HK-2 (cell line): Measurements from ENCODE around the gene CARMIL1.
A peak's percentile ranks its signal among the peaks of the same experiment; 100 is the strongest.

Experiments
- DNase-seq: peaks from one replicate; pipeline ENCODE4 v3.0.0-alpha.2; 2018; ENCODE audit not compliant: unreplicated experiment

CARMIL1 gene

DNA sequence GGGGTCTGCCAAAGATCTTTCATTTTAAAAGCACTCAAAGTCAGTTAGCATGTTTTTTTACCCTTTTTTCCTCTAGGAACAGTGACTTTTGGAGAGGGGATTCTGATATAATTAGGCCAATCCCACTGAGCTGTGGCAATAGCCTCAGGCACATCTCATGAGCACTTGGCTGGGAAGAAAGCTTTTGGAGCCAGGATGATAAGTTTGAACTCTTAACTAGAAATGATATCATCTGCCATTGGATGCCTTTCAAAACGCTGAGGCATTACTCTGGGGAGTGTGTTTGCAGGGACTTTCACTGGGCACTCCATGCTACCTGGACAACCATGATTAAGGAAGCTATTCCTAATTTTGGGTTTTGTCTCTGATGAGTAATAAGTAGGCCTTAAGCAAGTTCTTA, 376.5 kb downstream of the CARMIL1 start:
- no peak for DNase-seq

DNA sequence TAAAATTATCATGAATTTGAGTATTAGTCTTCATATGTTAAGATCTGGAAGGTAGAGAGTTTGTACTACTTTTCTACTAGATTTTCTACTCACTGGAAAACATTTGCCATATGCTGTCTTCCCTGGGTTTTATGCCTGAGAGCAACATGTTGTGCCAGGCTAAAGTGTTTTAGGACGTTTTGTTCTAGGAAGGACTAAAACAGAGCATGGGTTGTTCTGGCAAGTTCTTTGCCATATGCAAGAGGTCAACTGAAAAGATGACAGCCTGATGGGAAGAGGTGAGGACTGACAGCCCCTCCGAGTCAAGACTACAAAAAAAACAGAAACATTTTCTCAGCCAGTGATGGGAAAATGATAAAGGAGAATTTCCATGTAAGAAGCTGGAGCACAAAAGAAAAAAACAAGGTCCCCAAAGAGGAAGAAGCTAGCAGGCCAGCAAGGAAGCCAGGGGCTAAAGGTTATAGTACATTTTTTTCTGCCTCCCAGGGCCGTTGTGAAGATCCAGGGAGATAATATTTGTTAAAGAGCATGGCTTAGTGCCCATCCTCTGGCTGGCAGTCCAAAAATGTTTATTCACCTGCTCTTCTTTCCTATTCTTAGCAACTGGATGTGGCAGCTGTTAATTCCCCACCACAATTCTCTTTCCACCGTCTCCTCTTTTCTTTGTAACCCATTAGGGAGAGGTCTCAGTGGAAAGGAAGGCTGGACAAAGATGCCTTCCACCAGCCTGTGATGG, 380.6 kb downstream of the CARMIL1 start:
- DNase-seq: no peak

DNA sequence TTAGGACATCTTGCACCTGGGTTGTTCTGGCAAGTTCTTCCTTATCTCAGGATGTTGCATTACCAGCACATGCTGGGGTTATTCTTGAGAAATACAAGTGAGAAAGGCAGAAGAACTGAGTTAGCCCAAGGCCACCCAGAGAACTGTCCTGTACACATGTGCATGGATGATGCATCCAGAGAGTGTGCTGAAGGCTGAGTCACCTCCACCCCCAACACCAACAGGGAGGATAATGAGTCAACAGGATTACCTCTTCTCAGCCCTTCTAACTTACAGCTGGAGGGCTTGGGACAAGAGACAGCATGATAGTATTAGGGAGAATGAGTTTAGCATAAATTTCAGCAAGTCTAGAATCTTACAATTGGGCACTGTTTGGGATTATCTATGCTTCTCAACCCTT, 381.3 kb downstream of the CARMIL1 start:
- peak; percentile 58 for DNase-seq

DNA sequence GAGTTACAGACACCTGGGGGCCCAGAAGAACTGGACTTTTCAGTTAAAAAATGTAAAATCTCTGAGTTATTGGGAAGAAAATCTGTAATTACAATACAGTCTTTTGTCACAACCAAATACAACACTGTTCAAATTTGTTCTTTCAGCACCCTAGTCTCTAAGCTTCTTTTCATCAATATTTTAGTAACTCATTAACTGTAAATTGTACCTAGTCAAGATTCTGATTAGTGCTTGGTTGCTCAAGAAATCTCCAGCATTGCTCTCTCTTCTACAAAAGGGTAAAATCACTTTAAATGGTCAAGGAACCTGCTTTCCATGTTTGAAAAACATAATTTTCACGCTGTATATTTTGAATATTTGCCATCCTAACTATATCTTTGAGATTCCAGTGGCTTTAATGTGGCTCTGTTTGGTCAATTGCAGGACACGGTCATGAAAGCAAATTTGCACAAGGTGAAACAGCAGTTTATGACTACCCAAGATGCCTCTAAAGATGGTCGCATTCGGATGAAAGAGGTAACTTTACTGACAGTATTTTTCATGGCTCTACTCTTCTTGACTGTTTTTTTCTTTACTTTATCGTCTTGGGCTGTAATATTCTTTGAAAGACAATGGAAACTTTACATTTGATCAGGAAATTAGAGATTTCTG, 382.1 kb downstream of the CARMIL1 start:
- DNase-seq: no peak

DNA sequence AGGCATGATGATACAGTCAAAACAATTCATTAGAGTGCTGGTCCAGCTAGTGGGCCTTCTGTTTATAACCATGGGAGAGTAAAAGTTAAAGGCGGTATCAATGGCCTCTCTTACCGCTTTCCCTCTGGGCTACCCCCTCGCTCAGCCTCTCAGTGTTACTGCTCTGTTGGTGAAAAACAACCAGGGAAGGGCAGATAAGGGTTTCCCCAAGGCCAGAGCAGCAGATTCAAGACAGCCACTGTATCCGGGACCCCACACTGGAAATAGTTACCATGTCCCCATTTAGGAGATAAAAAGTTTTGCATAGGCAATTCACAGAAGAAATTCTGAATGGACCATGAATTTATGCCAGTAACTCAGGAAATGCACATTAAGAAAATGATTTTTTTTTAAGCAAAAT, 386.3 kb downstream of the CARMIL1 start:
- DNase-seq: no peak

DNA sequence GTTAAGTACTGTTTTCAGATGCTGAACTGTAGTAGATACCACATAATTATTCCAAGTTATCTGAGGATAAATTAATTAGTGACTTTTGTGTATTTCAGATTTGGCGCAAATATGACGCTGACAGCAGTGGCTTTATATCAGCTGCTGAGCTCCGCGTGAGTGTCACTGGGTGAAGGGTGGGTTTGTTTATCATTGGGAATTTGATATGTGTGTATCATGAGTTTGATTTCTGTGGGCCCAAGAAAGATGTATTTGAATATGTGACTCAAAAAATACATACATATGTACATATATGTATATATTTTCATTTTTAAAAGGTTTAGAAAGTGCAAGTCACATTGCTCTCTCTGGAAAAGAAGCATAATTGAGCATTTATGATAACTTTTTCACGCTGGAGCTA, 390.2 kb downstream of the CARMIL1 start:
- DNase-seq: no peak
